Raji (cell line): ENCODE results near the gene CEP57.

ENCODE experiments used
- POLR2A ChIP-seq: IDR thresholded peaks from 2 replicates; pipeline ENCODE4 v1.6.1; 2011; ENCODE audit warnings: low read depth, low read length, control low read depth; ENCODE audit not compliant: insufficient read depth

The CEP57 gene

GRCh38 chr11:95831198-95831883 lies 41.0 kb downstream of the CEP57 start:
- no peak for TF ChIP-seq POLR2A

- no peak for TF ChIP-seq POLR2A
Observed at GRCh38 chr11:95832763-95833162, 42.5 kb downstream of the CEP57 start.

- no peak for TF ChIP-seq POLR2A
Observed at GRCh38 chr11:95833378-95833777, 43.1 kb downstream of the CEP57 start.

- no peak for TF ChIP-seq POLR2A
Observed at GRCh38 chr11:95835351-95835750, 45.1 kb downstream of the CEP57 start.

GRCh38 chr11:95835768-95836488 lies 45.6 kb downstream of the CEP57 start:
- no peak for TF ChIP-seq POLR2A

- no peak for TF ChIP-seq POLR2A
Observed at GRCh38 chr11:95845167-95845566, 54.9 kb downstream of the CEP57 start.

GRCh38 chr11:95849087-95849825 lies 59.0 kb downstream of the CEP57 start:
- no peak for TF ChIP-seq POLR2A

- no peak for TF ChIP-seq POLR2A
Observed at GRCh38 chr11:95850137-95850536, 59.8 kb downstream of the CEP57 start.

GRCh38 chr11:95853138-95853537 lies 62.8 kb downstream of the CEP57 start:
- no peak for TF ChIP-seq POLR2A

- TF ChIP-seq POLR2A: no peak
Observed at GRCh38 chr11:95853862-95854261, 63.6 kb downstream of the CEP57 start.

GRCh38 chr11:95863486-95864140 lies 73.3 kb downstream of the CEP57 start:
- no peak for TF ChIP-seq POLR2A

- no peak for TF ChIP-seq POLR2A
Observed at GRCh38 chr11:95867105-95867504, 76.8 kb downstream of the CEP57 start.

GRCh38 chr11:95877291-95877690 lies 87.0 kb downstream of the CEP57 start:
- no peak for TF ChIP-seq POLR2A
